Bone marrow (tissue), 2 donors: ENCODE data around the gene RASGEF1C.

Experiments
- DNase-seq, 2 donors: peaks; one replicate each; lab custom pipeline; 2025; lab: John Stamatoyannopoulos, UW

The RASGEF1C gene

GRCh38 chr5:180209137-180209581 lies at the start of gene RASGEF1C:
TSS of gene RASGEF1C (minus strand) at chr5:180209211. CDS start at chr5:180138052, 71,159 bp downstream.
- DNase-seq = peak in 1 of 2 donors; percentile 4

GRCh38 chr5:180253036-180253824 lies 44.2 kb upstream of the RASGEF1C start:
- no peak for DNase-seq

GRCh38 chr5:180251887-180252286 lies 42.9 kb upstream of the RASGEF1C start:
- DNase-seq = no peak

GRCh38 chr5:180251141-180251540 lies 42.1 kb upstream of the RASGEF1C start:
- no peak for DNase-seq

GRCh38 chr5:180250329-180250728 lies 41.3 kb upstream of the RASGEF1C start:
- no peak for DNase-seq

- no peak for DNase-seq
Measured at GRCh38 chr5:180241600-180241999, 32.6 kb upstream of the RASGEF1C start.

- no peak for DNase-seq
Measured at GRCh38 chr5:180238631-180239030, 29.6 kb upstream of the RASGEF1C start.

GRCh38 chr5:180235846-180236245 lies 26.8 kb upstream of the RASGEF1C start:
- no peak for DNase-seq

- no peak for DNase-seq
Measured at GRCh38 chr5:180235077-180235476, 26.1 kb upstream of the RASGEF1C start.

- no peak for DNase-seq
Measured at GRCh38 chr5:180234271-180234670, 25.3 kb upstream of the RASGEF1C start.

- DNase-seq = no peak
Measured at GRCh38 chr5:180233729-180234128, 24.7 kb upstream of the RASGEF1C start.

GRCh38 chr5:180230017-180230416 lies 21.0 kb upstream of the RASGEF1C start:
- no peak for DNase-seq

- no peak for DNase-seq
Measured at GRCh38 chr5:180222056-180222455, 13.0 kb upstream of the RASGEF1C start.

GRCh38 chr5:180217797-180218196 lies 8.8 kb upstream of the RASGEF1C start:
- DNase-seq = no peak

- no peak for DNase-seq
Measured at GRCh38 chr5:180216646-180217171, 7.7 kb upstream of the RASGEF1C start.

GRCh38 chr5:180215783-180216630 lies 7.0 kb upstream of the RASGEF1C start:
- no peak for DNase-seq

GRCh38 chr5:180214870-180215770 lies 6.1 kb upstream of the RASGEF1C start:
- DNase-seq = no peak

- DNase-seq = no peak
Measured at GRCh38 chr5:180213657-180214207, 4.7 kb upstream of the RASGEF1C start.

GRCh38 chr5:180213256-180213600 lies 4.2 kb upstream of the RASGEF1C start:
- DNase-seq = no peak

- no peak for DNase-seq
Measured at GRCh38 chr5:180212363-180213255, 3.6 kb upstream of the RASGEF1C start.

GRCh38 chr5:180211761-180212035 lies 2.7 kb upstream of the RASGEF1C start:
- DNase-seq = no peak
